Measurements from ENCODE around the gene FITM1.

- TF ChIP-seq NFRKB (IDR thresholded peaks at IDR 0.05) (no peak), FOXK2 (IDR thresholded peaks at IDR 0.05) (no peak), ARNT (IDR thresholded peaks at IDR 0.05) (no peak), CTBP1 (IDR thresholded peaks at IDR 0.05; ENCODE audit: borderline replicate concordance) (no peak), ZNF384 (IDR thresholded peaks at IDR 0.05) (no peak), SUZ12 (IDR thresholded peaks at IDR 0.05) (no peak), SP1 (IDR thresholded peaks at IDR 0.05) (no peak), HDGF (IDR thresholded peaks at IDR 0.05; ENCODE audit: borderline replicate concordance) (no peak), FOXA1 (IDR thresholded peaks at IDR 0.05) (no peak)
Measured at GRCh38 chr14:24108336-24108874, 22.1 kb upstream of the FITM1 start.
